Myocyte (in vitro differentiated cells): ENCODE measurements around the gene VSIG1. TPM values are rescaled to one million over a fixed set of nuclear protein-coding genes. Genes with fewer than 3 reads are reported as not detected.

Source experiments
- DNase-seq: peaks from one replicate; pipeline ENCODE4 v3.0.0-alpha.2; 2012; ENCODE audit warnings: low read depth
- polyA plus RNA-seq: library from polyadenylated mRNA; unstranded; fragments of >200 nt; gene quantifications from one replicate; pipeline ENCODE4 v1.2.1, GENCODE V29; 2012; ENCODE audit warnings: missing spikeins
- total RNA-seq: library from RNA; depleted of rRNA; stranded (reverse); fragments of >200 nt; gene quantifications from 2 replicates; pipeline ENCODE4 v1.2.3, GENCODE V29; 2014

The VSIG1 gene
- 0.05 TPM in 1 of 2 replicates, not detected in the other for total RNA-seq
- not detected for polyA plus RNA-seq

DNA sequence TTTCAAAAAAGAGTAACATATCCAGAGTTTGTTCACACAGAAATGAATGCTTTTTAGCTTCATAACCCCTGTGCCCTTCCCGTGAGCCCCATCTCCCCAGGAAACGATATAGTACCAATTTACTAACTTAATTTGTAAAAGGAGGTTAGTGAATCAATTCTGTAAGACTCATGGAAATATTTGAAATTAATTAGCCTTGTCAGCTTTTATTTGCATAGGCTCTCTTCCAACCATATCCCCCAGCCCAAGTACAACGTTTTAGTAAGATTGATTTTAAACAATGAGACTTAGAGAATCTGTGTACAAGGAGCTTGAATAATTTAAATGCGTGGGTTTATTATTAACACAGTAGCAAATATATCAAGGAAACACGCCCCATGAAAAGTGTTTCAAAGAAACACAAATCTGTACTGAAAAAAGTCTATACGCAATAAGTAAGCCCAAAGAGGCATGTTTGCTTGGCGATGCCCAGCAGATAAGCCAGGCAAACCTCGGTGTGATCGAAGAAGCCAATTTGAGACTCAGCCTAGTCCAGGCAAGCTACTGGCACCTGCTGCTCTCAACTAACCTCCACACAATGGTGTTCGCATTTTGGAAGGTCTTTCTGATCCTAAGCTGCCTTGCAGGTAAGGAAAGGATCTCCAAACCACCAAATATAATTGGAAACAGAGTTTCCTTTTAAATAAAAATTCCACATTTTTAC, at the start of gene VSIG1:
Gene VSIG1, plus strand, starts transcription at position 512 of the 703 bp plus-strand sequence. Its CDS starts 66 bp downstream, at position 578.
- DNase-seq, result no peak

DNA sequence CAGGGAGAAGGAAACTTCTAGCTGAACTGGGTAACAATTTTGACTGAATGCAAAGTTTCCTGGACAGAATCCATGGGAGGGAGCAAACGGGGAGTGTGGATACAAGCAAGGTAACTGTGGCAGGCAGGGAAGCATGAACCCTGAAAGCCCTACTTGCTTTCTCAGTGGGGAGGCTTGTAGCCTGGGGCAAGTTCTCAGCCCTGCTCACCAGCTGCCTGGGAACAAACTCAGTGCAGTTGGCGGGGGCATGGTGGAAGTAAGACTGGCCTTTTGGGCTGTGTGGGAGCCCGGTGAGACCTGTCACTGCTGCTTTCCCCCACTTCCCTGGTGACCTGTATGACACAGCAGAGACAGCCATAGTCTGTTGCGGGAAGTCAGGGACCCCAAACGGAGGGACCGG, 48.7 kb upstream of the VSIG1 start:
- no peak for DNase-seq

GRCh38 chrX:108000751-108001150, 44.1 kb upstream of the VSIG1 start:
- peak; percentile 88 for DNase-seq

DNA sequence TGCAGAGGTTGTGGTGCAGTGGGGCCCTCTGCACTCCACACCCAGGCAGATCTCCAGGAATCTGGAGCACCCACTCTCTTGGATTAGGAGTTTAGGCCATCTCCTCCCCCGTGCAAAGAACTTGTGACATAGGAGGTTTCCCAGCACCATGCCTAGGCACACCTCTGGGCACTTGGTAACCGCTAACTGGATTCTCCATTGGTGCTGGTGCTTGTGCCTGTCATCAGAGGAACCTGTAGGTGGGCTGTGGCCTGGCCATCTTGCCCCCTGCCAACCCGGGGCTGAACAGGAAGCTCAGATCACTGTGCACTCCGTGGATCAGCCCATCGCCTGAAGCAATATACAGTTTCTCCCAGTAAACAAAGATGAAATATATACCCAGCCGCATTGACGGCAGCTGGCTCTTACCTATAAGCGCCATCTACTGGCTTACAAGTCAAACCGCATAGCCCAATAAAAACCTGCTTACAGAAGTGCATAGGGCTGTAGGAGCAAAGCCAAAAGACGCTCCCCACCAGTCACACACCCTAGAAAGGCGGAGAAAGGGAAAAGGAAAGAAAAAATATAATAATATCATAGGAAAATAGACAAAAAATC, 43.5 kb upstream of the VSIG1 start:
- peak; percentile 37 for DNase-seq

GRCh38 chrX:108018656-108019381, 26.0 kb upstream of the VSIG1 start:
- no peak for DNase-seq

- DNase-seq, result no peak
Observed at GRCh38 chrX:108019382-108019875, 25.4 kb upstream of the VSIG1 start.

DNA sequence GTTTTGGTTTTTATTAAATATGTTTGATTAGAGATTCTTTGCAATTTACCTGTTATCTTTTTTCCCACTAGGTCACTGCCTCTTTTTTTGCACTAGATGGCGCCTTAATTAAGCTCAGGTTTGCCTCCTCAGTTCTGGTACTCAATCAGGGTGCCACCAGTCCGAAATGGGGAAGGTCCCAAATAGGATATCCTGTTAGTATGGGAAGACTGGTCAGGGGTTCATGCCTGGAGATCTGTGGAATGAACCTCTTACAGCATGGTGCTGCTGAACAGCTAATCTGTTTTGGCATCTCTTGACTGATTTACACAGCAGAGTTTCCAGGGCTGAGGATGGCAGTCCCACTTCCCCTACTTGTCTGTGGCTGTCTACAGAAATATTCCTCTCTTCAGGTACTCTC, 24.2 kb upstream of the VSIG1 start:
- DNase-seq, result peak; percentile 7

DNA sequence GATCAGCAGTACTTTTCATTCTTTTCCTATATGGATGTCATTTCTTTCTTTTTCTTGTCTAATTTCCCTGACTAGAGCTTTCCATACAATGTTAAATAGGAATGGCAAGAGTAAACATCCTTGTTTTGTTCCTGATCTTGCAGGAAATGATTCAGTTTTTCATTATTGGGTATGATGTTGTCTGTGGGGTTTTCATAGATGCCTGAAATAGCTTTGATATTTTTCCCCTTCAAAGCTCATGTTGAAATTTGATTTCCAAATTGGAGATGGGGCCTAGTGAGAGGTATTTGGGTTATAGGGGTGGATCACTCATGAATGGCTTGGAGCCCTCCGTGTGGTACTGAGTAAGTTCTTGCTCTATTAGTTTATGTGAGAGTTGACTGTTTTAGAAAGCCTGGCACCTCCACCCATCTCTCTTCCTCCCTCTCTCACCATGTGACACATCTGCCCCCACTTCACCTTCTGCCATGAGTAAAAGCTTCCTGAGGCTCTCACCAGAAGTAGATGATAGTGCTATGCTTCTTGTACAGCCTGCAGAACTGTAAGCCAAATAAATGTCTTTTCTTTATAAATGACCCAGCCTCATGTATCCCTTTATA, 22.3 kb upstream of the VSIG1 start:
- DNase-seq, result no peak

- no peak for DNase-seq
Observed at GRCh38 chrX:108025376-108025775, 19.5 kb upstream of the VSIG1 start.

DNA sequence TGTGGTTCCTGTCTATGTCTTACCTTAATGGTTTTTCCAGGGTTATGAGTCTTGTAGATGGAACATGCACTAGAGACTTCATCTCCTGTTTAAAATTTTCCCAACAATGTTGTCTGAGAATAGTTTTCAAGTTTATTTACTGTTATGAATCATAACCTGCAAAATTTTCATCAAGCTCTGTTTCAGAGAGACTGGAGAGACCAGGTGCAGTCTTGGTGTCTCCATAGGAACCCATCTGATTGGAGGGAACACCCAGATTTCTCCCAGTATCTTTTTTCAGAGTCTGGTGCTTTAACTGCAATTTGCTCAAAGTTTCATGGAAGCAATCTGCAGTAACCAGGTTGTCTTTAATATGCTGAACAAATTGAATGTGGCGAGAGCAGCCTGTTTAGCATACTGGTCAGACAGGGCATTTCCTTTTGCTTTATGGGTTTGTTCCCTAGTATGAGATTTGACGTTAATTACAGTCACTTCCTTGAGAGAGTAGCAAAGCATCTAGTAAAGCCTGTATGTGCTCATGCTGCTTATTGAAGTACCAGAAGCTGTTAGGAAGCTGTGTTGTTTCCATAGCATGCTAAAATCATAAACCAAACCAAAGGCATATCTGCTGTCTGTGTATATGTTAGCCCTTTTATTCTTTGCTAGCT, 18.8 kb upstream of the VSIG1 start:
- no peak for DNase-seq

- DNase-seq, result no peak
Observed at GRCh38 chrX:108028854-108029253, 16.0 kb upstream of the VSIG1 start.

DNA sequence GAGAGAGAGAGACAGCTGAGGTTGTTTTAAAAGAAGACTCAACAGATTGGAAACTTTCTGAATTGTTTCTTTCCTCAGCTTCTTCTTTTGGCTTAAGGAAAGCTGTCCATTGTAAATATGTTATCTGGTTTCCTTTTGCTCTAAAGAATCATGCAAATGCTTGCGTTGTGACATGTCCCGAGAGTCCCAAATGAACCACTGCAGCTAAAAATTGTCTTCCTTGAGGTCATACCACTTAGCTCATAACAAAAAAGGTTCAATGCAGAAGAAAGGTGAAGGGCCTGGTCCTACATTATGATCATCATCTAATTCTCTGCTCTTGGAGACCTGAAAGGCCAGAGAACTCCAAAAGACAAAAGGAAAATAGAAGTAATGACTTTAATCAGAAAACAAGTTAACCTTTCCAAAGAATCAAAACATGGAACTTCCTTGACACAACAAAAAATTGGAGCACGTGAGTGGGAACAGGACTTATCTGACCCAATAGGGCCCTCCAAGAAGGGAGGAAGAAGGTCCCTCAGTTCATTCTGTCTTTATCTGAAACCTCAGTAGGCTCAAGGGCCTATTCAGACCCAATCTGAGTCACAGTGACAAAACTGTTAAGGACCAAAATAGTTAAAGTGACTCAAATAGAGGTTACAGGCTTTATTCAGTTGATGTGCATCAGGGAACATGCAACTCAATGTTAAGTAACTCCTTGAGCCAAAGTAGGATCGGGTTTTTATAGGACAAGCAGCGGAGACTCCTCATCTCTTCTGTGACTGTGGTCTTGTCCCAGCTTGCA, 14.7 kb upstream of the VSIG1 start:
- no peak for DNase-seq

DNA sequence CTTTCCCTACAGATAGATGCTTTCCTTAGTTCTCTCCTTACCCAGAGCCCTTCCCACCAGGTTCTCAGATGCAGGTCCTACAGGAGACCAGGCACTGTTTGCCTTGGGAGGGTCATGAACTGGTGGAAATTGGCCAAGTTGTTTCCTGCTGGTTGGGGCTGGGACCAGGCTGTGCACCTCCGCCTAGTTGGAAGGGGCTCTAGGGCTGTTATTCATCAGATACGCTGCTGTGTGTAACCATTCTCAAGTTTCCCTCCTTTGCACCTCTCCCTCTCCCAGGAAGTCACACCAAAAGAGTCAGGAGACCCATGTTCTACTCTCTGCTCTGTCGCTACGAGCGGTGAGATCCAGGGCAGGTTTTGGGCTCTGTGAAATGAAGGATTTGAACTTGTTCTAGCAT, 11.9 kb upstream of the VSIG1 start:
- no peak for DNase-seq

DNA sequence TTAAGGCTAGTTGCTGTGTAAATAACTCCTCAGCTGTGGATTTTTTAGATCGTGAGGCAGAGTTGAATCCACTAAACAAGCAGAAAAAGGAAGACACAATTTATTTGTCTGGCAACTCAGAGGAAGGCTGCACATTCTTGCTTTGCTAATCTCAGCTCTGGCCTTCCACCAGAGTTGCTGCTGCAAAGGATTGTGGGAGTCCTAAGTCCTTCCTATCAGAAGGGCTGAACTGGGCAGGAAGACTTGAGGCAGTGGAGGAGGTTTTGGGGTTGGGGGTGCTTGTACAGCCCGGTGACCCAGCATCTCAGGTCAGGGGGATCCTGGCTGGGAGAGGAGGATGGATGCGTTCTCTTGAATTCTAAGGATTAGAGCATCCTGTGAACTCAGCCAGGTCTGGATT, 11.0 kb upstream of the VSIG1 start:
- no peak for DNase-seq

DNA sequence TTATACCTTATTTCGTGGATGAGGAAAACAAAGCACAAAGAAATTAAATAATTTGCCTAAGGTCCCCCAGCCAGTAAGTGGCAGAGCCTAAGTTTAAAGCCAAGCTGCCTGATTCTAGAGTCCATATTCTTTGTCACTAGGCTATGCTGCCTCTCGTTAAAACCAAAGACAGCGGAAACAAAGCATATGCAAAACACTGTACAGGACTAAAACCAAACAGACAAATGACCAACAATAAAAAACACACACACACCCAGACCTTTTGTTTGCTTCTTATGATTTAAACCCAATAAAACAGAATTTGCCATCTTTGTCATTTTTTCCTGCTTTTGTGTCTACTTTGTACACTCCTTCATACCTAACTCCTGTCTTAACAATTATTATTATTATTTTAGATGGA, 10.1 kb upstream of the VSIG1 start:
- DNase-seq, result no peak

- no peak for DNase-seq
Observed at GRCh38 chrX:108036298-108036973, 8.4 kb upstream of the VSIG1 start.

DNA sequence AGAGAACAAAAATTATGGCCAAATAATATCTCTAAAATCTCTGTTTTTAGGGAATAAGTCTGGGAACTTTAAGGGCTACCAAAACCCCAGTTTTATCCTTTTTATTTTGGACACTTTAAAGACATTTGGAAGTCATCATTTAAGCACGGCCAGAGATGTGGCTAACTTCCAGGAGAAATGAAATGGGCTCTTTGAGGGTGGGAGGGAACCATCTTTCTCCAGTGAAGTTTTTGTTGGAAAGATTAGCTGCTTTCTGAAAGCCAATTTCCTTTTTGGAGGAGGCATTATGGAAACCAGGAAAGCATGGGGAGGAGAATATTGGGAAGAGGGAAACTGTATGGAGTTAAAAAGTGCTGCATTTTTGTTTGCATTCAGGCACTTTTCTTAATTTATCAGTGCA, 4.8 kb downstream of the VSIG1 start:
- no peak for DNase-seq

DNA sequence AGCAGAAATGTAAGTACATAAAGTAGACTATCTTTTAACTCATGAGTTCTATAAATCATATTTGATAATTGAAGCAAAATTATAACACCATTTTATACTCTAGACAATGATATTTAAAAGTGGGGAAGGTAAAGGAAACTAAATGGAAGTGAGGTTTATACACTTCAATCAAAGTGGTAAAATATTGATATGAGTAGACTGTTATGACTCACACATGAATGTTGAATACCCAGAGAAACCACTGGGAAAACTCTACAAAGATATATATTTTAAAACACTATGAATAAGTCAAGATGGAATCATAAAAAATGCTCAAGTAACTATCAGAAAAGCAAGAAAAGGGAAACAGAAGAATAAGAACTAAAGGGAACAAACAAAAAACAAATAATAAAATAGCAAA, 8.4 kb downstream of the VSIG1 start:
- no peak for DNase-seq

GRCh38 chrX:108055546-108055945, 10.7 kb downstream of the VSIG1 start:
- DNase-seq, result no peak

DNA sequence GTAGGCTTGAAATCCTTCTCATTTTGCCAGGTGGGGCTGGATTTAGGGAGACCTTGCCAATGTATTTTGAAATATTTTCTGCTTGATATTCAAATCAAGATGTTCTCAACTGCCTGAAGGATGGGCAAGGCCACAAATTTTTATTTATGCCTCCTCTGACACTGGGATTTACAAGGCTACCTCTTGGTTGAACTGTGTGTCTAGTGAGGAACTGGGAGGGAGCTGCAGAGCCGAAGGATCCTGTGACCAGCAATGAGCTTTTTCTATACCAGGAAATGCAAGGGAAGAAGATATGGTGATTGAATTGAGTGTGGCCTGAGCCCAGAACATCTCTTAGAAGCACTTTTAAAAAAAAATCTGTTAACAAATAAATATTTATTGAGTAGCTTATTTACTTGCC, 14.9 kb downstream of the VSIG1 start:
- no peak for DNase-seq
